BJ (cell line): ENCODE measurements around the gene BCL2L14. TPM values are rescaled to one million over a fixed set of nuclear protein-coding genes. Genes with fewer than 3 reads are reported as not detected.

Experiments
- CTCF ChIA-PET: fragments of 350-600 bp; formaldehyde crosslinking; extraction: SDS; loops from one replicate; lab custom pipeline; 2021; ENCODE audit warnings: antibody characterized with exemption, inconsistent platforms; lab: Yijun Ruan, JAX
- POLR2A ChIA-PET: fragments of 300-600 bp; sonication (Branson Sonifier 250); formaldehyde crosslinking; extraction: SDS; loops from one replicate; lab custom pipeline; 2021; ENCODE audit warnings: antibody characterized with exemption; lab: Charles Lee
- DNase-seq: peaks from one replicate; pipeline ENCODE4 v3.0.0-alpha.2; 2011; ENCODE audit warnings: low read depth
- H3K27me3 ChIP-seq: 2 replicates; pipeline ENCODE4 v1.6.0; 2011; ENCODE audit warnings: low read length; ENCODE audit not compliant: control insufficient read depth, insufficient read depth
- H3K36me3 ChIP-seq: 2 replicates; pipeline ENCODE4 v1.5.1; 2011; ENCODE audit warnings: low read length; ENCODE audit not compliant: control insufficient read depth, insufficient read depth
- H3K4me3 ChIP-seq: 2 replicates; pipeline ENCODE4 v1.5.1; 2011; ENCODE audit warnings: low read depth, mild to moderate bottlenecking, control low read depth, low read length
- polyA plus RNA-seq: library from polyadenylated mRNA; depleted of rRNA; stranded (reverse); fragments of >200 nt; gene quantifications from 2 replicates; pipeline ENCODE4 v1.2.3, GENCODE V29; 2011
- TF ChIP-seq, protein P1 (sequence below): IDR thresholded peaks from 2 replicates; pipeline ENCODE4 v1.5.1; 2011; ENCODE audit warnings: low read depth, mild to moderate bottlenecking, control low read depth, inconsistent platforms, low read length, moderate library complexity; ENCODE audit not compliant: insufficient read depth

The BCL2L14 gene
- polyA plus RNA-seq, 1 experiment: not detected

DNA sequence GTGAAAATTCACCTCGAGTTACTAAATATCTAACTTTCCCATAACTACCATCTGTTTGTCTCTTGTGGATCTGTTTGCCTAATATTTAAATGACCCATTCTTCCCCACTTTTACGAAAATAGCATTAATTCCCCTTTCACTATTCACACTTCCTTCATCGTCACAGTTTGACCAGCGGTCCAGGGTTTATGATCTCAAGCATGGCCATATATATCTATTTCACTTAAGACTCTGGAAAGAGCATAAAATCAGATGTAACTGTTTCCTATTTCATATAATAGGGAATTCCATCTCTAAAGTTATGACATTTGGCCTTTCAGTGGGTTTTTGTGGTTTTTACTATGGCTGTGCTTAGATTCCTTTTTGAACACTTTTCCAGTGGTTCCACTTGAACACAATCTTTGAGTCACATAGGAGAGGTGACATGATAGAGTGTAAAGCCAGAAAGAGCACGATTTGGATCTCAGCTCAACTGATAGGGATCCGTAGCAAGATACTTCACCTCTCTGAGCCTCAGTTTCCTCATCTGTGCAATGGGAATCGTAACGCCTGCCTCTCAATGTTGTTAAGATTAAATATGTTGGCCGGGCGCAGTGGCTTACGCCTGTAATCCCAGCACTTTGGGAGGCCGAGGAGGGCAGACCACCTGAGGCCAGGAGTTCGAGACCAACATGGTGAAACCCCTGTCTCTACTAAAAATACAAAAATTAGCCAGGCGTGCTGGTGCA, 754 bp upstream of the BCL2L14 start:
- Histone ChIP-seq H3K27me3 (peaks cover 17% of the 10 kb centered on the region), H3K36me3 (no peaks in the 10 kb centered on the region), H3K4me3 (no peak overlapping the region)
- POLR2A ChIA-PET: no interaction called here
- DNase-seq: no peak
- TF ChIP-seq, protein P1, sequence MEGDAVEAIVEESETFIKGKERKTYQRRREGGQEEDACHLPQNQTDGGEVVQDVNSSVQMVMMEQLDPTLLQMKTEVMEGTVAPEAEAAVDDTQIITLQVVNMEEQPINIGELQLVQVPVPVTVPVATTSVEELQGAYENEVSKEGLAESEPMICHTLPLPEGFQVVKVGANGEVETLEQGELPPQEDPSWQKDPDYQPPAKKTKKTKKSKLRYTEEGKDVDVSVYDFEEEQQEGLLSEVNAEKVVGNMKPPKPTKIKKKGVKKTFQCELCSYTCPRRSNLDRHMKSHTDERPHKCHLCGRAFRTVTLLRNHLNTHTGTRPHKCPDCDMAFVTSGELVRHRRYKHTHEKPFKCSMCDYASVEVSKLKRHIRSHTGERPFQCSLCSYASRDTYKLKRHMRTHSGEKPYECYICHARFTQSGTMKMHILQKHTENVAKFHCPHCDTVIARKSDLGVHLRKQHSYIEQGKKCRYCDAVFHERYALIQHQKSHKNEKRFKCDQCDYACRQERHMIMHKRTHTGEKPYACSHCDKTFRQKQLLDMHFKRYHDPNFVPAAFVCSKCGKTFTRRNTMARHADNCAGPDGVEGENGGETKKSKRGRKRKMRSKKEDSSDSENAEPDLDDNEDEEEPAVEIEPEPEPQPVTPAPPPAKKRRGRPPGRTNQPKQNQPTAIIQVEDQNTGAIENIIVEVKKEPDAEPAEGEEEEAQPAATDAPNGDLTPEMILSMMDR: no peak
- CTCF ChIA-PET: no interaction called here

DNA sequence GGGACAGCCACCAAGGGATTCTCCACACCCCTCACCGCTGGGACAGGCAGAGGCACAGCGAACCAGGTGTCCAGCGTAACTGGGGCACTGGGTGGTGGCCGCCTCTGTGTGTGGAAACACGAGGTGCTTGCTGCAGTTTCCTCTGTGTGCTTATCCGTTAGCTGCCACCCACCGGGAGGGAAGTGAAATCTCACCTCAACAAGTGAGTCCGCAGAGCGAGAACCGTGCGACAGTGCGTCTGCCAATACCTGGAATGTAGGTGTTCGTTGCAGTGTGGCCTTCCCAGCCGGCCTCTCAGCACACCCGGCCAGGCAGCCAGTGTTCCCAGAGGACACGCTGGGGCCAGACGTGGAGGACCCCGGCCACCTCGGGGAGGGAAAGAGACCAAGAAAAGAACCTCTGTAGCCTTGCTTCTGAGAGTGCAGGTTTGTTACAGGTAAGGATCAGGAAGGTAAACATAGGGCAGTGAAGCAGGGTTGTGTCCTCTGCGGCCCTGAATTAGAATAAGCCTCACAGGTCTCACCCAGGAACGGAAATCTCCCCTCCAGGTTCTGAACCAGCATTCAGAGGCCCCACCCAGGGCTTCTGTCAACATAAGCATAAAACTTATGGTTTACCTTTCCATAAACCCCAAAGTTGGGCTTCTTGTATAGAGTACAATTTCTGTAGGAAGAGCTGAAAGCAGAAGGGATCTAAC, 1.5 kb downstream of the BCL2L14 start:
- CTCF ChIA-PET: interaction anchor here (1.0 to 2.5 kb wide), 2 partner anchors 10 to 15 kb away, joined by 3 to 6 read pairs; no protein-coding TSS in a partner anchor
- POLR2A ChIA-PET: no interaction called here

DNA sequence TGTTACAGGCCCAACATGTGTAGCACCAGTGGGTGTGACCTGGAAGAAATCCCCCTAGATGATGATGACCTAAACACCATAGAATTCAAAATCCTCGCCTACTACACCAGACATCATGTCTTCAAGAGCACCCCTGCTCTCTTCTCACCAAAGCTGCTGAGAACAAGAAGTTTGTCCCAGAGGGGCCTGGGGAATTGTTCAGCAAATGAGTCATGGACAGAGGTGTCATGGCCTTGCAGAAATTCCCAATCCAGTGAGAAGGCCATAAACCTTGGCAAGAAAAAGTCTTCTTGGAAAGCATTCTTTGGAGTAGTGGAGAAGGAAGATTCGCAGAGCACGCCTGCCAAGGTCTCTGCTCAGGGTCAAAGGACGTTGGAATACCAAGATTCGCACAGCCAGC, 8.6 kb downstream of the BCL2L14 start:
- no peaks in the 10 kb centered on the region for H3K36me3 ChIP-seq
- ChIA-PET CTCF (interaction anchor here (0.6 to 4.7 kb wide), 2 partner anchors 248 to 532 kb away, joined by 3 to 48 read pairs; partner anchors contain the start of gene CREBL2), POLR2A (no interaction called here)
- no peak for DNase-seq
- TF ChIP-seq, protein P1: no peak
- H3K4me3 ChIP-seq: no peak overlapping the region
- 0 out of 2 replicates have a peak, but pooled peaks cover 2% of the 10 kb centered on the region for H3K27me3 ChIP-seq

More for the DNA sequence above, 1.5 kb downstream of the BCL2L14 start:
- Histone ChIP-seq H3K36me3 (no peaks in the 10 kb centered on the region), H3K27me3 (peaks cover 19% of the 10 kb centered on the region), H3K4me3 (no peak overlapping the region)
- no peak for DNase-seq
- TF ChIP-seq, protein P1: no peak

DNA sequence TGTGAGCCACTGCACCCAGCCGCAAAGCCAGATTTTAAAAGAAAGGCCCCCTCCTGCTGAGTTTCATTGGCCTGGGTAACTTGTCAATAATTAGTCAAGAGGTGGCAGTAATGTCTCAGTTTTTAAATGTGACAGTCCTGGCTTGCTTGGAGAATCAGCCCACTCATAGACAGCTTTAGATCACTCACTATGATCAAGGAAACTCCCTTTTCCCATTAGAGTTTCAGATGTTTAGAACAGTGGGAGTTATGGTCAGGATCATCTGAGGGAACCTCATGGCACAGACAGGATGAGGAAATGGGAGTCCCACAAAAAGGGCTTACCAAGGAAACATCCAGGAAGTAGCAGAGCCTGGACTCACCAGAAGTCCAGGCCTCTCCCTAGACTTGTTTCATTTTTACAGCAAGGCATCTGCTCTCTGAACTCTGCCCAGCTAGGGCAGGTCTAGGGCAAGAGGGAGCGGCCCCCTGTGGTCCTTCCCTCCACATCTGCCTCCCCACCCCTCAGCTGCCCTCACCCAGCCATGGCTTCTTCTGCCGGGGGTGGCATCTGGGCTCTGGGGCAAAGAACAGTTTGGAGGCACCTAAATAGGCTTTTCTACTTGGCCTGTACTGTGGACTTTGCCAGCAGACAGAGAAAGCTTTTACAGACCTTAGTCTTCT, 11.2 kb downstream of the BCL2L14 start:
- DNase-seq: no peak
- ChIA-PET POLR2A (no interaction called here), CTCF (interaction anchor here (0.7 to 4.7 kb wide), 13 partner anchors 10 to 622 kb away, joined by 3 to 48 read pairs (median 3); no protein-coding TSS in a partner anchor)

More for the DNA sequence above, 11.2 kb downstream of the BCL2L14 start:
- TF ChIP-seq, protein P1: peak; percentile 13; the same call in 1 of the 2 replicates
- no peak overlapping the region for H3K4me3 ChIP-seq
- H3K36me3 ChIP-seq: no peaks in the 10 kb centered on the region
- no peaks in the 10 kb centered on the region for H3K27me3 ChIP-seq
